NCI-H1105 (cell line): ENCODE measurements around the gene SLC34A2.

Source experiments
- DNase-seq: peaks from one replicate; lab custom pipeline; 2025; lab: John Stamatoyannopoulos, UW

Gene SLC34A2

DNA sequence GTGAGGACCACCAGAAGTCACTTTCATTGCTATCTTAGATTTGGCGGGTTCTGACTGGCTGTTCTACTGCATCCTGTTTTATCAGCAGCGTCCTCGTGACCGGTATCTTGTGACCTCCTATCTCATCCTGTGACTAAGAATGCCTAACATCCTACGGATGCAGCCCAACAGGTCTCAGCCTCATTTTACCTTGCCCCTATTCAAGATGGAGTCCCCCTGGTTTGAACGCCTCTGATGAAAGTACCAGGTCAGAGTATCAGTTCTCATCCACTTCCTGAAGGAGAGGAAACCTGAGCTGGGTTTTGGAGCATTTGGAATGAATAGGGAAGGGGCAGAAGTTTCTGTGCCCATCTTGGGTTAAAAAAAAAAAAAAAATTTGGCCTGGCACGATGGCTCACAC lies 70.2 kb downstream of the SLC34A2 start:
- no peak for DNase-seq

DNA sequence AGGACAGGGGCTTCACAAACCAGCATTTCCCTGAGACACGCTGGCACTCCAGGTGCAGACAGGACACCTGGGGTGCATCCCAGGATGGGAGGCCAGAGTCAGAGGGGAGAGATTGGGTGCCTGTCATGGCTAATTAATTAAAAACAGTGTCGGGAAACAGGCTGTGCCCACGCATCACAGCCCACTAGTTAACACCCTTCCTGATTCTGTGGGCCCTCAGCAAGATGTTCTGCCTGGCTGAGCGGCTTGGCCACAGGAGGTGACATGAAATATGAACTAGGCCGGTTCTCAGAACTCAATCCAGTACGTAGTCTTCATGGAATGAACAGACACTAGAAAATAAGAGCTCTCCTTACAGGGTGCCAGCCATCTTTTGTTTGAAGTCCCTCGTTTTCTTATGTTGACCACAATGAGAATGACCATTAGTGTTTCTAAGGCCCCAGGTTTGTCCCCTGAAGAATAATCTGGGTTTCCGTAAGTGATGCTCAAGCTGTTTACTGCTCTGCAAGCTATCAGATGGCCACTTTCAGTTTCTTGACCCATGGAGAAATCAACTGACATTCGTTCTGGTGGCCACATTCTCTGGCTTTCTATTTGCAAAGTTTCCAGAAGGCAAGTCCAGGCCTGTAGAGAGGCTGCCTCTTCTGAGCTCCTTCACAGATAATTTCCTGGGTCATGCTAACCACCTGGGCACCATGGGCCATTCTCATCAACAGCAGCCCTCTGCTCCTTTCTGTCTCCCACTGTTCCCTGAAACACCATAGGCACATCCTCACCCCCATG lies 72.3 kb downstream of the SLC34A2 start:
- no peak for DNase-seq
